NB4 (cell line): ENCODE data around the gene PTPRG.

Experiments
- DNase-seq: peaks from one replicate; pipeline ENCODE4 v3.0.0; 2010; ENCODE audit warnings: low read depth
- H3K4me3 ChIP-seq: one replicate; pipeline ENCODE4 v1.5.1; 2011; ENCODE audit warnings: mild to moderate bottlenecking, low read depth, low read length, moderate library complexity
- CTCF ChIP-seq: IDR thresholded peaks from one replicate; pipeline ENCODE4 v1.5.1; 2012; ENCODE audit warnings: low read depth, low read length
- MAX ChIP-seq: IDR thresholded peaks from 2 replicates; pipeline ENCODE4 v1.6.1; 2011; ENCODE audit warnings: low read depth, low read length
- MYC ChIP-seq: IDR thresholded peaks from 2 replicates; pipeline ENCODE4 v1.6.1; 2011; ENCODE audit warnings: low read depth, low read length
- POLR2A ChIP-seq: IDR thresholded peaks from 2 replicates; pipeline ENCODE4 v1.6.1; 2011; ENCODE audit warnings: mild to moderate bottlenecking; ENCODE audit not compliant: insufficient read length; ENCODE audit errors: extremely low read depth

The PTPRG gene

GRCh38 chr3:61828880-61829721 lies 267.7 kb downstream of the PTPRG start:
- no peak for DNase-seq
- TF ChIP-seq CTCF, result no peak
- TF ChIP-seq POLR2A, result no peak
- no peak for TF ChIP-seq MYC
- TF ChIP-seq MAX, result no peak
- no peak overlapping the region for H3K4me3 ChIP-seq

- no peak for DNase-seq
- no peak overlapping the region for H3K4me3 ChIP-seq
- no peak for TF ChIP-seq CTCF
- TF ChIP-seq POLR2A, result no peak
- no peak for TF ChIP-seq MAX
- TF ChIP-seq MYC, result no peak
Observed at GRCh38 chr3:61829722-61830350, 268.5 kb downstream of the PTPRG start.

GRCh38 chr3:61831973-61832372 lies 270.6 kb downstream of the PTPRG start:
- DNase-seq, result no peak
- no peak for TF ChIP-seq POLR2A
- no peak overlapping the region for H3K4me3 ChIP-seq

- TF ChIP-seq MAX, result no peak
- TF ChIP-seq POLR2A, result no peak
- TF ChIP-seq MYC, result no peak
- TF ChIP-seq CTCF, result no peak
- H3K4me3 ChIP-seq, result no peak overlapping the region
- DNase-seq, result no peak
Observed at GRCh38 chr3:61832375-61833229, 271.2 kb downstream of the PTPRG start.

GRCh38 chr3:61839256-61839655 lies 277.9 kb downstream of the PTPRG start:
- no peak for DNase-seq
- H3K4me3 ChIP-seq, result no peak overlapping the region
- TF ChIP-seq MAX (no peak), MYC (no peak), POLR2A (no peak), CTCF (no peak)
